ENCODE data around the gene SMIM28.

SMIM28 gene

GRCh38 chr6:138432063-138432356, 54.3 kb downstream of the SMIM28 start:
- Histone ChIP-seq H4K20me1 (ENCODE audit: insufficient read depth, low read length, poor library complexity, severe bottlenecking) (no peaks in the 10 kb centered on the region), H3K4me3 (ENCODE audit: low read length, poor library complexity, severe bottlenecking) (no peak overlapping the region), H3K4me1 (ENCODE audit: insufficient read depth, low read length, poor library complexity, severe bottlenecking) (no peaks in the 10 kb centered on the region), H3K4me2 (ENCODE audit: low read depth, low read length, poor library complexity, severe bottlenecking) (no peak overlapping the region), H3K9me2 (replicated peaks; ENCODE audit: low read depth, low read length) (no peaks in the 10 kb centered on the region), H3K79me2 (ENCODE audit: insufficient read depth, low read length) (no peaks in the 10 kb centered on the region), H3K36me3 (ENCODE audit: insufficient read depth, low read length) (no peaks in the 10 kb centered on the region), H3K9me3 (ENCODE audit: insufficient read depth, low read depth, low read length) (no peaks in the 10 kb centered on the region), H3K9ac (ENCODE audit: low read depth, low read length, poor library complexity, severe bottlenecking) (no peak overlapping the region), H2AFZ (ENCODE audit: low read length) (no peak overlapping the region), H3K27me3 (ENCODE audit: insufficient read depth, low read length, poor library complexity, severe bottlenecking) (no peaks in the 10 kb centered on the region), H3F3A (ENCODE audit: low read depth) (no peaks in the 10 kb centered on the region)
- no peak for TF ChIP-seq EZH2phosphoT487 (IDR thresholded peaks at IDR 0.05; ENCODE audit: borderline replicate concordance)
- no peak for TF ChIP-seq CTCF (conservative IDR thresholded peaks at IDR 0.05; ENCODE audit: low read length)

All from Loucy (cell line).